SU-DHL-6 (cell line): ENCODE results near the gene SSRP1.

ENCODE experiments used
- CTCF ChIP-seq: fragments of 200-600 bp; sonication (generic); IDR thresholded peaks from one replicate; pipeline ENCODE4 v1.5.1; 2017; ENCODE audit warnings: antibody characterized with exemption, mild to moderate bottlenecking, low read length, moderate library complexity; ENCODE audit not compliant: insufficient read depth, poor library complexity, severe bottlenecking
- EZH2phosphoT487 ChIP-seq: fragments of 200-600 bp; sonication (generic), shearing (Covaris generic); conservative IDR thresholded peaks from 2 replicates; pipeline ENCODE4 v1.6.1; 2018; ENCODE audit warnings: mild to moderate bottlenecking, antibody characterized with exemption, low read length, moderate library complexity, mixed read lengths

- TF ChIP-seq CTCF (no peak), EZH2phosphoT487 (no peak)
Measured at GRCh38 chr11:57299150-57299737, 36.4 kb downstream of the SSRP1 start.
